Astrocyte of the spinal cord (primary cell): ENCODE measurements around the gene CCDC91.

Experiments used
- DNase-seq: peaks from one replicate; pipeline ENCODE4 v3.0.0; 2011; ENCODE audit warnings: low read depth, low spot score
- H3K4me3 ChIP-seq: 2 replicates; pipeline ENCODE4 v1.5.1; 2011; ENCODE audit warnings: low read depth, mild to moderate bottlenecking, low read length, moderate library complexity
- in situ Hi-C: cut with HindIII; loops from 2 replicates; pipeline ENCODE4 v1.10.0; 2017; ENCODE audit warnings: low sequenced_read_pairs
- TF ChIP-seq, protein P1 (sequence below): IDR thresholded peaks from 2 replicates; pipeline ENCODE4 v1.5.1; 2012; ENCODE audit warnings: low read depth, mild to moderate bottlenecking, low read length, inconsistent platforms

The CCDC91 gene

DNA sequence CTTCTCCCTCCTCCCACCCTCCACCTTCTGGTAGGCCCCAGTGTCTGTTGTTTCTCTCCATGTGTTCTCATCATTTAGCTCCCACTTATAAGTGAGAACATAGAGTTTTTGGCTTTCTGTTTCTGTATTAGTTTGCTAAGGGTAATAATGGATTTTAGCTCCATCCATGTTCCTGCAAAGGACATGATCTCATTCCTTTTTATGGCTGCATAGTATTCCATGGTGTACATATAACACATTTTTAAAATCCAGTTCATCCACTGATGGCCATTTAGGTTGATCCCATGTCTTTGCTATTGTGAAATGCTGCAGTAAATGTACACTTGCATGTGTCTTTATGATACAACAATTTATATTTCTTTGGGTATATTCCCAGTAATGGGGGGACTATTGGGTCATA is 96.1 kb downstream of the CCDC91 start:
- H3K4me3 ChIP-seq = no peak overlapping the region
- DNase-seq = no peak
- in situ Hi-C loops = no loop called here
- TF ChIP-seq, protein P1, sequence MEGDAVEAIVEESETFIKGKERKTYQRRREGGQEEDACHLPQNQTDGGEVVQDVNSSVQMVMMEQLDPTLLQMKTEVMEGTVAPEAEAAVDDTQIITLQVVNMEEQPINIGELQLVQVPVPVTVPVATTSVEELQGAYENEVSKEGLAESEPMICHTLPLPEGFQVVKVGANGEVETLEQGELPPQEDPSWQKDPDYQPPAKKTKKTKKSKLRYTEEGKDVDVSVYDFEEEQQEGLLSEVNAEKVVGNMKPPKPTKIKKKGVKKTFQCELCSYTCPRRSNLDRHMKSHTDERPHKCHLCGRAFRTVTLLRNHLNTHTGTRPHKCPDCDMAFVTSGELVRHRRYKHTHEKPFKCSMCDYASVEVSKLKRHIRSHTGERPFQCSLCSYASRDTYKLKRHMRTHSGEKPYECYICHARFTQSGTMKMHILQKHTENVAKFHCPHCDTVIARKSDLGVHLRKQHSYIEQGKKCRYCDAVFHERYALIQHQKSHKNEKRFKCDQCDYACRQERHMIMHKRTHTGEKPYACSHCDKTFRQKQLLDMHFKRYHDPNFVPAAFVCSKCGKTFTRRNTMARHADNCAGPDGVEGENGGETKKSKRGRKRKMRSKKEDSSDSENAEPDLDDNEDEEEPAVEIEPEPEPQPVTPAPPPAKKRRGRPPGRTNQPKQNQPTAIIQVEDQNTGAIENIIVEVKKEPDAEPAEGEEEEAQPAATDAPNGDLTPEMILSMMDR = no peak

- TF ChIP-seq, protein P1 = no peak
- in situ Hi-C loops = no loop called here
- H3K4me3 ChIP-seq = no peak overlapping the region
- no peak for DNase-seq
These were observed 100.0 kb downstream of the CCDC91 start for GRCh38 chr12:28290262-28290661.

GRCh38 chr12:28292699-28293098 is 102.4 kb downstream of the CCDC91 start:
- TF ChIP-seq, protein P1 = no peak
- in situ Hi-C loops = no loop called here
- no peak overlapping the region for H3K4me3 ChIP-seq
- DNase-seq = no peak

DNA sequence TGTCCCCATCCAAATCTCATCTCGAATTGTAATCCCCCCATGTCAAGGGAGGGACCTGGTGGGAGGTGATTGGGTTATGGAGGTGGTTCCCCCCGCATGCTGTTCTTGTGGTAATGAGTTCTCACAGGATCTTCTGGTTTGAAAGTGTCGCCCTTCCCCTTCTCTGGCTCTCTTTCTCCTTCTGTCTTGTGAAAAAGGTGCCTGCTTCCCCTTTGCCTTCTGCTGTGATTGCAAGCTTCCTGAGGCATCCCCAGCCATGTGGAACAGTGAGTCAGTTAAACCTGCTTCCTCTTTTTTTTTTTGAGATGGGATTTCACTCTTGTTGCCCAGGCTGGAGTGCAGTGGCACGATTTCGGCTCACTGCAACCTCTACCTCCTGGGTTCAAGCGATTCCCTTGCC is 104.0 kb downstream of the CCDC91 start:
- in situ Hi-C loops = no loop called here
- no peak overlapping the region for H3K4me3 ChIP-seq
- TF ChIP-seq, protein P1 = no peak
- DNase-seq = no peak

- H3K4me3 ChIP-seq = no peak overlapping the region
- TF ChIP-seq, protein P1 = no peak
- no peak for DNase-seq
- in situ Hi-C loops = no loop called here
These were observed 106.0 kb downstream of the CCDC91 start for GRCh38 chr12:28296287-28296686.

DNA sequence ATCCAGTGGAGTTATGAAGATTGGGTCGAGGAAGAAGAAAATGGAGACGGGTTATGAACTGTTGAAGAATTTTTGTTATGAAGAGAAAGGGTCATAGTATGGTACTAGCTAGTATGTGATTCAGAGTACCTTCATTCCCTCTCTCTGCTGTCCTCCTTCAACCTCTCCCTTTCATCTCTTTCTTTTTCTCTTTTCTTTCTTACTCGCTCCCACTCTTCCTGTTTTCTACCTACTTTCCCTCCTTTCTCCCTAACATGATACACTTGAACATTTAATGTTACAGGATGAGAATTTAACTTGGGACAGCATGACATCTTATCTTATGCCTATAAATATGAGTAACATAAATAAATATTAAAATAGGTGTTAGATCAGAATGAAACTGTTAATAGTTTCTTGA is 112.9 kb downstream of the CCDC91 start:
- TF ChIP-seq, protein P1 = no peak
- no peak for DNase-seq
- in situ Hi-C loops = no loop called here
- H3K4me3 ChIP-seq = no peak overlapping the region

- H3K4me3 ChIP-seq = no peak overlapping the region
- in situ Hi-C loops = no loop called here
- DNase-seq = no peak
- TF ChIP-seq, protein P1 = no peak
These were observed 116.3 kb downstream of the CCDC91 start for GRCh38 chr12:28306535-28306934.
